ENCODE measurements around the gene CEP83. TPM values are rescaled to one million over a fixed set of nuclear protein-coding genes. Genes with fewer than 3 reads are reported as not detected.

The CEP83 gene
- total RNA-seq (42.9 TPM), polyA plus RNA-seq (4.6 TPM)

GRCh38 chr12:94459728-94460615 is at the start of gene CEP83:
Gene CEP83 (minus strand): TSS chr12:94459867. CDS start chr12:94412490, 47,377 bp downstream.
- WGBS: under 1% methylated on average over 77 of the region's 77 CpGs
- no peaks in the 10 kb centered on the region for H3K4me1 ChIP-seq (ENCODE audit: insufficient read depth)

GRCh38 chr12:94509317-94509716 is 49.6 kb upstream of the CEP83 start:
- 77% methylated on average over 3 of the region's 3 CpGs for WGBS
- H3K27ac ChIP-seq (ENCODE audit: low read depth): no peak overlapping the region
- H3K4me1 ChIP-seq (ENCODE audit: insufficient read depth): no peaks in the 10 kb centered on the region
- no peaks in the 10 kb centered on the region for H3K36me3 ChIP-seq (ENCODE audit: insufficient read depth)
- no peak overlapping the region for H3K4me3 ChIP-seq (ENCODE audit: low read depth, low read length)
- DNase-seq (ENCODE audit: extremely low spot score): no peak

More at GRCh38 chr12:94459728-94460615, at the start of gene CEP83:
- Histone ChIP-seq H3K4me3 (ENCODE audit: low read depth, low read length) (peak within 1 kb of the TSS; percentile 73), H3K36me3 (ENCODE audit: insufficient read depth) (no peaks in the 10 kb centered on the region), H3K27ac (ENCODE audit: low read depth) (peak within 1 kb of the TSS; percentile 94)
- peak; percentile 85 for DNase-seq (ENCODE audit: extremely low spot score)

GRCh38 chr12:94507455-94507854 is 47.8 kb upstream of the CEP83 start:
- WGBS: 92% methylated on average over 3 of the region's 3 CpGs

GRCh38 chr12:94504386-94504785 is 44.7 kb upstream of the CEP83 start:
- no peak for DNase-seq (ENCODE audit: extremely low spot score)
- Histone ChIP-seq H3K36me3 (ENCODE audit: insufficient read depth) (no peaks in the 10 kb centered on the region), H3K4me1 (ENCODE audit: insufficient read depth) (no peaks in the 10 kb centered on the region), H3K4me3 (ENCODE audit: low read depth, low read length) (no peak overlapping the region), H3K27ac (ENCODE audit: low read depth) (no peak overlapping the region)
- WGBS: 79% methylated on average over 1 of the region's 1 CpG

More at GRCh38 chr12:94507455-94507854, 47.8 kb upstream of the CEP83 start:
- Histone ChIP-seq H3K36me3 (ENCODE audit: insufficient read depth) (no peaks in the 10 kb centered on the region), H3K27ac (ENCODE audit: low read depth) (no peak overlapping the region), H3K4me3 (ENCODE audit: low read depth, low read length) (no peak overlapping the region), H3K4me1 (ENCODE audit: insufficient read depth) (no peaks in the 10 kb centered on the region)
- DNase-seq (ENCODE audit: extremely low spot score): no peak

GRCh38 chr12:94503619-94504018 is 44.0 kb upstream of the CEP83 start:
- no peak for DNase-seq (ENCODE audit: extremely low spot score)
- Histone ChIP-seq H3K36me3 (ENCODE audit: insufficient read depth) (no peaks in the 10 kb centered on the region), H3K4me3 (ENCODE audit: low read depth, low read length) (no peak overlapping the region), H3K27ac (ENCODE audit: low read depth) (no peak overlapping the region), H3K4me1 (ENCODE audit: insufficient read depth) (no peaks in the 10 kb centered on the region)
- WGBS: 41% methylated on average over 1 of the region's 1 CpG

- 63% methylated on average over 3 of the region's 3 CpGs for WGBS
- no peak overlapping the region for H3K4me3 ChIP-seq (ENCODE audit: low read depth, low read length)
- no peaks in the 10 kb centered on the region for H3K36me3 ChIP-seq (ENCODE audit: insufficient read depth)
- no peak for DNase-seq (ENCODE audit: extremely low spot score)
- H3K27ac ChIP-seq (ENCODE audit: low read depth): no peak overlapping the region
- no peaks in the 10 kb centered on the region for H3K4me1 ChIP-seq (ENCODE audit: insufficient read depth)
These were observed 41.3 kb upstream of the CEP83 start for GRCh38 chr12:94500831-94501567.

- 89% methylated on average over 3 of the region's 3 CpGs for WGBS
- Histone ChIP-seq H3K4me1 (ENCODE audit: insufficient read depth) (no peaks in the 10 kb centered on the region), H3K27ac (ENCODE audit: low read depth) (no peak overlapping the region), H3K4me3 (ENCODE audit: low read depth, low read length) (no peak overlapping the region), H3K36me3 (ENCODE audit: insufficient read depth) (no peaks in the 10 kb centered on the region)
- no peak for DNase-seq (ENCODE audit: extremely low spot score)
These were observed 39.0 kb upstream of the CEP83 start for GRCh38 chr12:94498698-94499097.

GRCh38 chr12:94498073-94498472 is 38.4 kb upstream of the CEP83 start:
- H3K4me1 ChIP-seq (ENCODE audit: insufficient read depth): no peaks in the 10 kb centered on the region
- no peak overlapping the region for H3K4me3 ChIP-seq (ENCODE audit: low read depth, low read length)
- no peaks in the 10 kb centered on the region for H3K36me3 ChIP-seq (ENCODE audit: insufficient read depth)
- WGBS: 94% methylated on average over 8 of the region's 8 CpGs
- DNase-seq (ENCODE audit: extremely low spot score): no peak
- no peak overlapping the region for H3K27ac ChIP-seq (ENCODE audit: low read depth)

- H3K4me1 ChIP-seq (ENCODE audit: insufficient read depth): no peaks in the 10 kb centered on the region
- 60% methylated on average over 4 of the region's 4 CpGs for WGBS
- no peak overlapping the region for H3K4me3 ChIP-seq (ENCODE audit: low read depth, low read length)
- no peak for DNase-seq (ENCODE audit: extremely low spot score)
- H3K27ac ChIP-seq (ENCODE audit: low read depth): no peak overlapping the region
- H3K36me3 ChIP-seq (ENCODE audit: insufficient read depth): no peaks in the 10 kb centered on the region
These were observed 35.9 kb upstream of the CEP83 start for GRCh38 chr12:94495445-94496115.

GRCh38 chr12:94491489-94491888 is 31.8 kb upstream of the CEP83 start:
- Histone ChIP-seq H3K4me3 (ENCODE audit: low read depth, low read length) (no peak overlapping the region), H3K36me3 (ENCODE audit: insufficient read depth) (no peaks in the 10 kb centered on the region), H3K4me1 (ENCODE audit: insufficient read depth) (no peaks in the 10 kb centered on the region), H3K27ac (ENCODE audit: low read depth) (no peak overlapping the region)
- 95% methylated on average over 2 of the region's 2 CpGs for WGBS
- no peak for DNase-seq (ENCODE audit: extremely low spot score)

GRCh38 chr12:94488463-94488862 is 28.8 kb upstream of the CEP83 start:
- DNase-seq (ENCODE audit: extremely low spot score): no peak
- WGBS: 35% methylated on average over 2 of the region's 2 CpGs
- Histone ChIP-seq H3K4me3 (ENCODE audit: low read depth, low read length) (no peak overlapping the region), H3K36me3 (ENCODE audit: insufficient read depth) (no peaks in the 10 kb centered on the region), H3K27ac (ENCODE audit: low read depth) (no peak overlapping the region), H3K4me1 (ENCODE audit: insufficient read depth) (no peaks in the 10 kb centered on the region)

GRCh38 chr12:94481734-94482133 is 22.1 kb upstream of the CEP83 start:
- Histone ChIP-seq H3K36me3 (ENCODE audit: insufficient read depth) (no peaks in the 10 kb centered on the region), H3K4me1 (ENCODE audit: insufficient read depth) (no peaks in the 10 kb centered on the region), H3K4me3 (ENCODE audit: low read depth, low read length) (no peak overlapping the region), H3K27ac (ENCODE audit: low read depth) (no peak overlapping the region)
- DNase-seq (ENCODE audit: extremely low spot score): no peak
- WGBS: 23% methylated on average over 1 of the region's 1 CpG

- no peak for DNase-seq (ENCODE audit: extremely low spot score)
- Histone ChIP-seq H3K27ac (ENCODE audit: low read depth) (no peak overlapping the region), H3K4me1 (ENCODE audit: insufficient read depth) (no peaks in the 10 kb centered on the region), H3K36me3 (ENCODE audit: insufficient read depth) (no peaks in the 10 kb centered on the region), H3K4me3 (ENCODE audit: low read depth, low read length) (no peak overlapping the region)
- WGBS: 94% methylated on average over 8 of the region's 8 CpGs
These were observed 9.9 kb upstream of the CEP83 start for GRCh38 chr12:94469522-94469921.
